ENCODE results near the gene ARSK. TPM values are rescaled to one million over a fixed set of nuclear protein-coding genes. Genes with fewer than 3 reads are reported as not detected.

Gene ARSK
- total and polyA plus RNA-seq, 10 of the 15 experiments (the other 5 are each of a cell fraction or from before 2014, with no cell fraction given), result 1.6 to 9.5 (median 5.8) TPM

DNA sequence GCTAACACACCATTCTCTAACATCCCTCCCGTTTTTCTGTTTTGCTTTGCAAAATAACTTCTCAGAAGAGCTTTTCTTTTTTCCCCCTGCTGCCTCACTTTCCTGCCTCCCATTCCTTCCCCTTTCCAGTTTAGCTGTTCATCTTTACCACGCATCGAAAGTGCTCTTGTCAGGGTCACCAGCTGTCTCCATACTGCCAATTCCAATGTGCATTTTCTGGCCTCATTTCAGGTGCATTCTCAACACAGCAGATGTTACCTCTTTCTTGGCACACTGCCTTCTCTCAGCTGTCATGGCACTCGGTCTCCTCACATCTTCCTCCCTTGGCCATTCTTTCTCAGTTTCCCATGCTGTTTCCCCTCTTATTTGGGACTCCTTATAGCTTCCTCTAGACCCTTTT is 9.5 kb downstream of the ARSK start:
- no peaks in the 10 kb centered on the region for H3K27me3 ChIP-seq (replicated peaks in 1 of 2; ENCODE audit: control insufficient read depth in 2 of 2, insufficient read depth in 2 of 2, low read length in 1 of 2)
- no peaks in the 10 kb centered on the region for H3K79me2 ChIP-seq (ENCODE audit: control insufficient read depth, insufficient read depth, low read length)
- H3K4me2 ChIP-seq (ENCODE audit: control insufficient read depth, insufficient read depth), result no peak overlapping the region
- TF ChIP-seq KLF5 (IDR thresholded peaks at IDR 0.05; ENCODE audit: partially characterized antibody) (no peak), SMC3 (IDR thresholded peaks at IDR 0.05; ENCODE audit: borderline replicate concordance, low read length) (no peak)
- ChIA-PET POLR2A (interaction anchor here (0.7 kb wide), 1 partner anchor 78 kb away, joined by 5 read pairs; no protein-coding TSS in a partner anchor), RAD21 (ENCODE audit: unreplicated experiment) (no interaction called here), SMC1A (ENCODE audit: uncharacterized antibody, unreplicated experiment) (interaction anchor here (1.2 kb wide), 1 partner anchor 9 kb away, joined by 5 read pairs; no protein-coding TSS in a partner anchor), CTCF (interaction anchor here (0.7 to 1.5 kb wide), 3 partner anchors 9 to 43 kb away, joined by 3 to 4 read pairs (median 4); partner anchors contain the start of genes ARSK and SKIC3)
- in situ Hi-C loops (cut with MboI), result no loop called here
- ATAC-seq (no peak), DNase-seq (ENCODE audit: low read depth, low spot score) (no peak), FAIRE-seq (no peak)
- H4K20me1 ChIP-seq (ENCODE audit: control insufficient read depth, insufficient read depth), result no peaks in the 10 kb centered on the region
- no TSS peak for BruUV-seq (replicated peaks)
- 81% methylated on average over 4 of the region's 4 CpGs for WGBS (ENCODE audit: insufficient coverage, insufficient replicate concordance, low lambda C conversion rate, missing lambda C conversion rate)
- H3K9ac ChIP-seq (ENCODE audit: control insufficient read depth, insufficient read depth, low read length), result no peak overlapping the region
- no peaks in the 10 kb centered on the region for H3K9me3 ChIP-seq (replicated peaks; ENCODE audit: control insufficient read depth, insufficient read depth, low read length)
- no peak overlapping the region for H3K27ac ChIP-seq (ENCODE audit: control insufficient read depth, insufficient read depth)
- no peaks in the 10 kb centered on the region for H3K36me3 ChIP-seq (ENCODE audit: control insufficient read depth in 2 of 2, insufficient read depth in 2 of 2, low read length in 1 of 2)
- no peaks in the 10 kb centered on the region for H3K4me1 ChIP-seq (ENCODE audit: control insufficient read depth, insufficient read depth, low read length)
- H2AFZ ChIP-seq (ENCODE audit: control insufficient read depth, low read depth, low read length), result no peak overlapping the region
- intact Hi-C loops (cut with micrococcal nuclease; ENCODE audit: unreplicated experiment), result no loop called here
- H3K4me3 ChIP-seq, result no peak overlapping the region

DNA sequence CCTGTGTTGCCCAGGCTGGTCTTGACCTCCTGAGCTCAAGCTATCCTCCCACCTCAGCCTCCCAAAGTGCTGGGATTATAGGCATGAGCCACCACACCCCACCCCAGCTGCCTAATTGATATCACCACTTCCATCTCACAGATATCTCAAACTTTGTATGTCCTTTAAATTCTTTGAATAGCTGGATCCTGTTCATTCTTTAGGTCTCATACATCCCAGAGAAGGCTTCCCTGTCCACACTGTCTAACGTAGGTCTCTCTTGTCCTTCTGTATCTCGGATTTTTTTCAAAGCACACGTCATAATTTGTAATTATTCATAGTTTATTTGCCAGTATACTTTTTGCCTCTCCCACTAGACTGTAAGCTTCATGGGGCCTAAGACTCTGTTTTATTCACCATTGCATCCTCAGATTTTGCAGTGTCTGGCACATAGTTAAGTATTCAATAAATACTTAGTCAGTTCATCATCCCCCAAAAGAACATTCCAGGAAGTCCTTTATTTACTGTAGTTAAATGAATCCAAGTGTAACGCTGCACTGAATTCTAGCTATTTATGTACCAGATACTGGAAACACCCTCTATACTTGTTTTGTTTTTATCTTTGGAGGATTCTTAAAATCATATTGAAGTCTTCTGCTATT is 10.5 kb downstream of the ARSK start:
- H4K20me1 ChIP-seq (ENCODE audit: control insufficient read depth, insufficient read depth), result no peaks in the 10 kb centered on the region
- intact Hi-C loops (cut with micrococcal nuclease; ENCODE audit: unreplicated experiment), result no loop called here
- H2AFZ ChIP-seq (ENCODE audit: control insufficient read depth, low read depth, low read length), result no peak overlapping the region
- no peaks in the 10 kb centered on the region for H3K4me1 ChIP-seq (ENCODE audit: control insufficient read depth, insufficient read depth, low read length)
- no peak for DNase-seq (ENCODE audit: low read depth, low spot score)
- no peaks in the 10 kb centered on the region for H3K79me2 ChIP-seq (ENCODE audit: control insufficient read depth, insufficient read depth, low read length)
- no peaks in the 10 kb centered on the region for H3K36me3 ChIP-seq (ENCODE audit: control insufficient read depth in 2 of 2, insufficient read depth in 2 of 2, low read length in 1 of 2)
- POLR2A ChIA-PET, result no interaction called here
- no peak for FAIRE-seq
- no TSS peak for BruUV-seq (replicated peaks)
- ATAC-seq, result no peak
- H3K27me3 ChIP-seq (replicated peaks in 1 of 2; ENCODE audit: control insufficient read depth in 2 of 2, insufficient read depth in 2 of 2, low read length in 1 of 2), result no peaks in the 10 kb centered on the region
- in situ Hi-C loops (cut with MboI), result no loop called here
- SMC1A ChIA-PET (ENCODE audit: uncharacterized antibody, unreplicated experiment), result no interaction called here
- WGBS (ENCODE audit: insufficient coverage, insufficient replicate concordance, low lambda C conversion rate, missing lambda C conversion rate), result 96% methylated on average over 4 of the region's 4 CpGs
- TF ChIP-seq RBBP5 (conservative IDR thresholded peaks at IDR 0.05), result no peak
- TF ChIP-seq NR2C2 (IDR thresholded peaks at IDR 0.05; ENCODE audit: borderline replicate concordance, control insufficient read depth, insufficient read length, low read depth), result no peak
- no peak for TF ChIP-seq CHD1 (IDR thresholded peaks at IDR 0.05; ENCODE audit: low read depth, low read length)
- no peak for TF ChIP-seq HCFC1 (IDR thresholded peaks at IDR 0.05; ENCODE audit: low read length)
- no peak for TF ChIP-seq ZBTB4 (CRISPR knock-in tag; IDR thresholded peaks at IDR 0.05)
- no peak for TF ChIP-seq SMAD5 (IDR thresholded peaks at IDR 0.05; ENCODE audit: low read depth)
- no peak for TF ChIP-seq ZZZ3 (IDR thresholded peaks at IDR 0.05; ENCODE audit: control insufficient read depth, insufficient read length, low read depth)
- TF ChIP-seq SUPT20H (IDR thresholded peaks at IDR 0.05; ENCODE audit: borderline replicate concordance, control insufficient read depth, low read depth, low read length), result no peak
- TF ChIP-seq NRF1 (conservative IDR thresholded peaks at IDR 0.05; ENCODE audit: low read depth, low read length), result no peak
- no peak for TF ChIP-seq POLR2AphosphoS5 (IDR thresholded peaks at IDR 0.05; ENCODE audit: low read length)
- no peak overlapping the region for H3K27ac ChIP-seq (ENCODE audit: control insufficient read depth, insufficient read depth)
- no peak overlapping the region for H3K4me2 ChIP-seq (ENCODE audit: control insufficient read depth, insufficient read depth)
- no peaks in the 10 kb centered on the region for H3K9me3 ChIP-seq (replicated peaks; ENCODE audit: control insufficient read depth, insufficient read depth, low read length)
- H3K4me3 ChIP-seq, result no peak overlapping the region
- RAD21 ChIA-PET (ENCODE audit: unreplicated experiment), result no interaction called here
- no peak overlapping the region for H3K9ac ChIP-seq (ENCODE audit: control insufficient read depth, insufficient read depth, low read length)
- CTCF ChIA-PET, result interaction anchor here (0.7 to 1.5 kb wide), 2 partner anchors 10 to 1497 kb away, joined by 3 to 4 read pairs; partner anchors contain the start of genes ARSK and SKIC3

Data from GM12878 (cell line).